HFF-Myc (cell line): Measurements from ENCODE around the gene ALDH1L2.
"Not testable (repeated sequence)": the region's sequence is repeated elsewhere in the genome, so short reads cannot be mapped to it uniquely, and the experiment has no call there.

Experiments
- DNase-seq: peaks from one replicate; pipeline ENCODE4 v3.0.0-alpha.2; 2011; ENCODE audit warnings: low read depth; ENCODE audit errors: extremely low read depth
- H3K4me3 ChIP-seq: replicated peaks from 2 replicates; pipeline ENCODE4 v1.5.1; 2011; ENCODE audit warnings: low read depth, mild to moderate bottlenecking, control low read depth, low read length
- TF ChIP-seq, protein P1 (sequence below): IDR thresholded peaks from 2 replicates; pipeline ENCODE4 v1.5.1; 2012; ENCODE audit warnings: mild to moderate bottlenecking, low read depth, low read length, control low read depth; ENCODE audit errors: missing control alignments

Gene ALDH1L2

DNA sequence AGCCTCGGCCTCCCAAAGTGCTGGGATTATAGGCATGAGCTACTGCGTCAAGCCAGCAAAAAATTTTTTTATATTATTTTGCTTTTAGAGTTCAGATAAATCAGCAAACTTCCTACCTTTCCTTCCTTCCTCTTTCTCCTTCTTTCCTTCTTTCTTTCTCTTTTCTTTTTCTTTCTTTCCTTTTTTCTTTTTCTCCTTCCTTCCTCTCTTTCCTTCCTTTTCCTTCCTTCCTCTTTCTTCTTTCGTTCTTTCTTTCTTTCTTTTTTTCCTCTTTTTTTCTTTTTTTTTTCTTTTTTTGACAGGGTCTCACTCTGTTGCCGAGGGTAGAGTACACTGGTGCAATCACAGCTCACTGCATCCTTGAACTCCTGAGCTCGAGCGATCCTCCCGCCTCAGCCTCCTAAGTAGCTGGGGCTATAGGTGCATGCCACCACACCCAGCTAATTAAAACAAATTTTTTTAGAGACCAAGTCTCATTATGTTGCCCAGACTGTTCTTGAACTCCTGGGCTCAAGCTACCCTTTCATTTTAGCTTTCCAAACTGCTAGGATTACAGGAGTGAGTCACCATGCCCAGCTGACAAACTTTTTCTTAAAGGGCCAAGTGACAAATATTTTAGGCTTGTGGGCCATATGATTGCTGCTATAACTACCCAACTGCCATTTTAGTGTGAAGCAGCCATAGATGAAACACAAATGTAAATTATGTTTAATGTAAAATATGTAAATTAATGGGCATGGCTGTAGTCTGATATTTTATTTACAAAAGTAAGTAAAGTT lies 16.1 kb upstream of the ALDH1L2 start:
- H3K4me3 ChIP-seq: no peak overlapping the region
- TF ChIP-seq, protein P1, sequence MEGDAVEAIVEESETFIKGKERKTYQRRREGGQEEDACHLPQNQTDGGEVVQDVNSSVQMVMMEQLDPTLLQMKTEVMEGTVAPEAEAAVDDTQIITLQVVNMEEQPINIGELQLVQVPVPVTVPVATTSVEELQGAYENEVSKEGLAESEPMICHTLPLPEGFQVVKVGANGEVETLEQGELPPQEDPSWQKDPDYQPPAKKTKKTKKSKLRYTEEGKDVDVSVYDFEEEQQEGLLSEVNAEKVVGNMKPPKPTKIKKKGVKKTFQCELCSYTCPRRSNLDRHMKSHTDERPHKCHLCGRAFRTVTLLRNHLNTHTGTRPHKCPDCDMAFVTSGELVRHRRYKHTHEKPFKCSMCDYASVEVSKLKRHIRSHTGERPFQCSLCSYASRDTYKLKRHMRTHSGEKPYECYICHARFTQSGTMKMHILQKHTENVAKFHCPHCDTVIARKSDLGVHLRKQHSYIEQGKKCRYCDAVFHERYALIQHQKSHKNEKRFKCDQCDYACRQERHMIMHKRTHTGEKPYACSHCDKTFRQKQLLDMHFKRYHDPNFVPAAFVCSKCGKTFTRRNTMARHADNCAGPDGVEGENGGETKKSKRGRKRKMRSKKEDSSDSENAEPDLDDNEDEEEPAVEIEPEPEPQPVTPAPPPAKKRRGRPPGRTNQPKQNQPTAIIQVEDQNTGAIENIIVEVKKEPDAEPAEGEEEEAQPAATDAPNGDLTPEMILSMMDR: no peak
- no peak for DNase-seq

DNA sequence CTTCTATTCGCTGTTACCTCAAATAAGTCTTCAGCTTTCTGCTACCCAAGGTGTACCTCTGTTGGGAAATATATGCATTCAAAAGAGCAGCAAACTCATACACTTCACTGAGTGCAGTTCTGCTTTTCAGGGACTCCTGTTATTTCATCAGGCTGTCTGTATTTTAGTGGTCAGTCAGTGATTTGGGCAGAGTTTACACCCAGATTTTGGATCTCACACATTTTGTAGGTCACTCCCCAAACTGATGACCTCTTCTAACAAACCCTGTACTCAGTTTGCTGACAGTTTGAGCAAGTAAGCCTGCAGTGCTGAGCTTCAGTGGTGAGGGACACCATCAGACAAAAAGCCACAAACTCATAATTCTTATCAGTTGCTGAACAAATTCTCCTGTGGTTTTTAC lies 15.1 kb upstream of the ALDH1L2 start:
- DNase-seq: no peak
- TF ChIP-seq, protein P1: no peak
- H3K4me3 ChIP-seq: no peak overlapping the region

DNA sequence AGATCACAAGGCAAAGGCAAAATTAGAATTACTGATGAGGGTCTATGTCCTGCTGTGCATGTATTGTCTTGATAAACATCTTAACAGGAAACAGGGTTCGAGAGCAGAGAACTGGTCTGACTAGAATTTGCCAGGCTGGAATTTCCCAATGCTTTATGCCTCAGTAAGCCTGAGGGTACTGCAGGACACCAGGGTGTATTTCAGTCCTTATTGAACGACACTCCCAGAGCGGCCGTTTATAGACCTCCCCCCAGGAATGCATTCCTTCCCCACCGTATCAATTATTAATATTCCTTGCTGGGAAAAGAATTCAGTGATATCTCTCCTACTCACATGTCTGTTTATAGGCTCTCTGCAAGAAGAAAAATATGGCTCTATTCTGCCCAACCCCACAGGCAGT lies 11.1 kb upstream of the ALDH1L2 start:
- H3K4me3 ChIP-seq, DNase-seq: not testable (repeated sequence)

DNA sequence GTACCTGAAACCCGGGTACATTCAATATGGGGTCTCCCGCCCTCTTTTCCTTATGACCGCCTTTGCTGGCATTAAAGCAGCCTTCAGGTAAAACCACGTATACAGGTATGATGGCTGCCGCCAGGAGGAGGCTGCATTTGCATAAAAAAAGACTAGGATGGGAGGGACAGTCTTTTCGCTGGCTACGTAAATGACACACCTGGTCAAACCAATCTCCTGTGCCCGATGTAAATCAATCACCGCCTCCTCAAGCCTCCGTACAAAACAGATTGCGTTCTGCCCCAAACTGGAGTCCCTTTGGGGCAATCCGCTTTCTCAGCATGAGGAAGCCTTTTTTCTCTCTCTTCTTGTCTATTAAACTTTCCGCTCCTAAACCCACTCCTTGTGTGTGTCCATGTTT lies 8.1 kb upstream of the ALDH1L2 start:
- H3K4me3 ChIP-seq: no peak overlapping the region
- TF ChIP-seq, protein P1: no peak
- no peak for DNase-seq

DNA sequence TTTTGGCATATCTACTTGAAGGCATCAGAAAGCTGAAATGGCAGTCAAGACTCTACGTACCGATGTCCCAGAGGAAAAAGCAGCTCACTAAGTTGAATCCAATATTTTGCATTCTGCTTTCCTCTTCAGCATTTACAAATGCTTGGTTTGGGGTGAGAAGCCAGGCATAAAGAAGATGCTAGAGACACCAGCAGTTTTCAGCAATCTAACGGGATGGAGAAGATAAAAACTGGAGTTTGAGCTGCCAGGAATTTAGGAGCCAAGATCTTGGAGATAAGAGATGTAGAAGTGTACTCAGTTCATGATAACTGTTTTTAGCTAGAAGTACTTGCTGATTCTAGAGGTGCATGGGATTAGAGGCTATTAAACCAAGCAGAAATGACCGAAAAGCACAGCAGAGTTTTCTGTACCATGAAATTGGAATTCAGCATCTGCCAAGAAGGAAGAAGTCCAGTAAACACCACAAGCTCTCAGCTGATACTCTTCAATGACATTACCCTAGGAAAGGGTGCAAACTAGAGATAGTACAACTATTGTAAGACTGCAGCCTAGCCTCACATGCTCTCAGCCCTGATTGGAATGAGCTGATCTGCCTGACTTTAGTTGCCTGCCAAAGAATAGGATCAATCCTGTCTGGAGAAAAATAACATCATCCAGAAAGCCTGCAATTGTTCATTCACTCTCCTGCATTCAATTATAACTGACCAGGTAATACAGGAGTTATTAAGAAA lies 7.4 kb upstream of the ALDH1L2 start:
- TF ChIP-seq, protein P1: no peak
- DNase-seq: no peak
- H3K4me3 ChIP-seq: no peak overlapping the region

DNA sequence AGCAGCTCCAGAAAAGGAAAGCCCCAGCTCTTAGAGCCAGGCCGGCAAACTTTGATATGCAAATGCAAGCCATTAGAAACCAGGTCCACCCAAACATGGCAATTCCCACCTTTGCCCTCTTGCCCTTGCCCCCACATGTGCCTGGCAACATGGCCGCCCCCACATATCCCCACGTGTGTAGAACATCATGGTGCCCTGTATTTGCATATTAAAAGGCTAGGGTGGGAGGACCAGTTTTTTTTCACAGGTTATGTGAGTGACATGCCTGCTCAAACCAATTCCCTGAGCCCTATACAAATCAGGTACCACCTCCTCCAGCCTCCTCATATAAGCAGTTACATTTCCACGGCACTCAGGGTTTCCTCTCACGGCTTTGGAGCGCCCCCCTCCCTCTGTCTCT lies 6.1 kb upstream of the ALDH1L2 start:
- TF ChIP-seq, protein P1: no peak
- no peak overlapping the region for H3K4me3 ChIP-seq
- DNase-seq: no peak

DNA sequence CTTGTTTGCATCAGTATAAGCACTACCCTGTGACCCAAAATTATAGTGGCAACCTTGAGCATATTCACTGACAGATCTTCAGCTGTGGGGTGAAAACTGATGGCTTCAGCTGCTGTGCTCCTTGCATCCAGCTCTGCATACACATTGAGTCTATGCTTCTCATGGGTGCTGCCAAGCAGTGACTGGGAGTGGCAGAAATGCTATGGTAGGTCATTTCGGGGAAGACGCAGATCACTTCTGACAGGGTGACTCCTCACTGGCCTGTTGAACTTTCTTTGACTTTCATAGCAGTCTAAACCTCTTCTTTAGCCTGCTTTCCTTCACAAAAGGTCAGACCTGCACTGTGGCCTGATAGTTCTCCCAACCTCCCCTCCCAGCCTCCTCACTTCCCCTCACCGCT lies 5.6 kb upstream of the ALDH1L2 start:
- TF ChIP-seq, protein P1: no peak
- no peak for DNase-seq
- no peak overlapping the region for H3K4me3 ChIP-seq
